HK-2 (cell line): ENCODE measurements around the gene GPR157.

Experiments
- DNase-seq: peaks from one replicate; pipeline ENCODE4 v3.0.0-alpha.2; 2018; ENCODE audit not compliant: unreplicated experiment

GPR157 gene

GRCh38 chr1:9062021-9062471, 66.9 kb downstream of the GPR157 start:
- no peak for DNase-seq

- no peak for DNase-seq
These were observed 67.5 kb downstream of the GPR157 start for GRCh38 chr1:9061252-9061960.

DNA sequence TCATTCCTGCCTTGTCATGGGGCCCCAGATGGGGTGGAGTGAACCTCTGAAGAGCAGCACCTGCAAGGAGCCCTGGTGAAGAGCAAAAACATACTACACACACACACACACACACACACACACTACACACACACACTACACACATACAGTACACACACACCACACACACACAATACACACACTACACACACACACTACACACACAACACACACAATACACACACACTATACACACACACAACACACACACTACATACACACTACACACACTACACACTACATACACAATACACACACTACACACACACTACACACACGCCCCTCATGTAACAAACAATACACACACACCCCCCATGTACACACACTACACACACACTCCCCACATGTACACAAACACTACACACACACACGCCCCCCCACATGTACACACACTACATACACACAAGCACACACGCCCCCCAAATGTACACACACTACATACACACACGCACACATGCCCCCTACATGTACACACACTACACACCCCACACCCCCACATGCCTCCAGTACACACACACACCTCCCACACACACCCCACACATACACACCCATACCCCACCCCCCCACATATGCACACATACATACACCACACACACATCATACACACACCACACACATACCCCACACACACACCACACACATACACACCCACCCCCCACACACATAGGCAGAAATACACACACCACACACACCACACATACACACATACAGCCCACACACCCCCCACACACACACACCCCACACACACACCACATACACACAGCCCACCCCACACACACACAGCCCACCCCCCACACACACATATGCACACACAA, 68.8 kb downstream of the GPR157 start:
- no peak for DNase-seq

- DNase-seq, result no peak
These were observed 70.4 kb downstream of the GPR157 start for GRCh38 chr1:9058465-9058864.

DNA sequence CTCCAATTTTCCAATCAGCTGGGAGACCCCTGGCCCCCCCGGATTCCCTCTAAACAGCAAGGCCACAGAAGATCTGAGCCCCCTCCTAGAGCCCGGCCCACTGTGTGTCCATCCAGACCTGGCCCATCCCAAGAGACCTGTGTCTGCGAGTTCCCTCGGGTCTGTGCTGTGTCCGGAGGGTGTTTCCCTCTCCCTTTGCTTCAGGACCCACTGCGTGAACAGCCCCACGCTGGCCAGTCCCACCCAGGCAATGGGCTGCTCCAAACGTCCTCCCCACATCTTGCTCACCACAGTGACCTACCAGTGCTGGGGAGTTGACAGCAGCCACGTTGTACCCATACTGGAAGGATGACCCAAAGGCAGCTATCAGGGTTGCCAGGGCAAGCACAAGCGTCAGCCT, 71.1 kb downstream of the GPR157 start:
- no peak for DNase-seq

- DNase-seq, result no peak
These were observed 76.4 kb downstream of the GPR157 start for GRCh38 chr1:9052272-9053049.

GRCh38 chr1:9051379-9051778, 77.5 kb downstream of the GPR157 start:
- DNase-seq, result no peak

- no peak for DNase-seq
These were observed 78.1 kb downstream of the GPR157 start for GRCh38 chr1:9050803-9051202.
